ENCODE data around the gene PABPN1L. TPM values are rescaled to one million over a fixed set of nuclear protein-coding genes. Genes with fewer than 3 reads are reported as not detected.
"Not testable (repeated sequence)": the region's sequence is repeated elsewhere in the genome, so short reads cannot be mapped to it uniquely, and the experiment has no call there.

The PABPN1L gene
- total RNA-seq, 1 donor from 2014 or later, result 0.40 TPM

- no peak for TF ChIP-seq CTCF (IDR thresholded peaks at IDR 0.05; ENCODE audit: unreplicated experiment)
- no peak for DNase-seq (ENCODE audit: low spot score in 2 of 2, unreplicated experiment in 2 of 2)
- no peaks in the 10 kb centered on the region for H3K27me3 Mint-ChIP-seq (ENCODE audit: low read depth)
- no peak overlapping the region for H3K4me3 Mint-ChIP-seq
- H3K36me3 Mint-ChIP-seq, result peaks cover 8% of the 10 kb centered on the region
- H3K27ac Mint-ChIP-seq, result no peak overlapping the region
- H3K4me1 Mint-ChIP-seq, result no peaks in the 10 kb centered on the region
- no peaks in the 10 kb centered on the region for H3K9me3 Mint-ChIP-seq
These were observed 42.0 kb downstream of the PABPN1L start for GRCh38 chr16:88824256-88825077.

- not testable (repeated sequence) for H3K27ac Mint-ChIP-seq
These were observed 42.8 kb downstream of the PABPN1L start for GRCh38 chr16:88823646-88824045.

GRCh38 chr16:88822281-88823040, 44.0 kb downstream of the PABPN1L start:
- Mint-ChIP-seq H3K9me3 (no peaks in the 10 kb centered on the region), H3K4me3 (no peak overlapping the region), H3K36me3 (peaks cover 8% of the 10 kb centered on the region), H3K4me1 (no peaks in the 10 kb centered on the region), H3K27ac (no peak overlapping the region), H3K27me3 (ENCODE audit: low read depth) (no peaks in the 10 kb centered on the region)
- no peak for DNase-seq (ENCODE audit: low spot score in 2 of 2, unreplicated experiment in 2 of 2)
- TF ChIP-seq CTCF (IDR thresholded peaks at IDR 0.05; ENCODE audit: unreplicated experiment), result no peak

More at GRCh38 chr16:88823646-88824045, 42.8 kb downstream of the PABPN1L start:
- not testable (repeated sequence) for H3K9me3 Mint-ChIP-seq; DNase-seq (ENCODE audit: low spot score in 2 of 2, unreplicated experiment in 2 of 2); H3K4me3 Mint-ChIP-seq; H3K27me3 Mint-ChIP-seq (ENCODE audit: low read depth); H3K4me1 Mint-ChIP-seq; H3K36me3 Mint-ChIP-seq

GRCh38 chr16:88821168-88821850, 45.2 kb downstream of the PABPN1L start:
- Mint-ChIP-seq H3K27me3 (ENCODE audit: low read depth) (no peaks in the 10 kb centered on the region), H3K36me3 (peaks cover 8% of the 10 kb centered on the region), H3K4me1 (no peaks in the 10 kb centered on the region), H3K9me3 (no peaks in the 10 kb centered on the region), H3K4me3 (no peak overlapping the region), H3K27ac (no peak overlapping the region)
- no peak for TF ChIP-seq CTCF (IDR thresholded peaks at IDR 0.05; ENCODE audit: unreplicated experiment)
- DNase-seq (ENCODE audit: low spot score in 2 of 2, unreplicated experiment in 2 of 2), result no peak

- Mint-ChIP-seq H3K9me3 (no peaks in the 10 kb centered on the region), H3K36me3 (peaks cover 8% of the 10 kb centered on the region), H3K27me3 (ENCODE audit: low read depth) (no peaks in the 10 kb centered on the region), H3K27ac (no peak overlapping the region), H3K4me1 (no peaks in the 10 kb centered on the region), H3K4me3 (no peak overlapping the region)
- no peak for TF ChIP-seq CTCF (IDR thresholded peaks at IDR 0.05; ENCODE audit: unreplicated experiment)
- no peak for DNase-seq (ENCODE audit: low spot score in 2 of 2, unreplicated experiment in 2 of 2)
These were observed 46.0 kb downstream of the PABPN1L start for GRCh38 chr16:88820385-88821025.
